Measurements from ENCODE around the gene GPR25. TPM values are rescaled to one million over a fixed set of nuclear protein-coding genes. Genes with fewer than 3 reads are reported as not detected.

The GPR25 gene
- total RNA-seq, 3 donors from 2014 or later, result 0.29 TPM; not detected in 2

DNA sequence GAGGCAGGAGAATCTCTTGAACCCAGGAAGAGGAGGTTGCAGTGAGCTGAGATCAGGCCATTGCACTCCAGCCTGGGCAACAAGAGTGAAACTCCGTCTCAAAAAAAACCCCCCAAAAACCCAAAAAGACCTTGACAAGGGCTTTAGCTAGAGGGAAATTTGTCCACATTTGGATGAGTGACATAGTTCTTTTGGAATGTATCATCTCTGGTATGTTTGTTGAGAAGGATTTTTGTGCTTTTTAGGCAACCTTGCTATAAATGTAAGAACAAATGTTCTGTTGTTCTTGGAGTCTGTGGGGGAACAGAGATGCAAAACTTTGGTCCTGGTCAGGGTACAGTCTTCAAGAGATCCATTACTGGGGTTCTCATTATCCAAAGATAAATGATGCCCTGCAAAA, 50.8 kb downstream of the GPR25 start:
- no peaks in the 10 kb centered on the region for H3K9me3 ChIP-seq
- no peaks in the 10 kb centered on the region for H3K4me1 ChIP-seq
- intact Hi-C loops (cut with DNase I; ENCODE audit: low total_unique reads), result loop anchor here (10.0 kb wide), 1 partner anchor 1261 kb away; no protein-coding TSS in a partner anchor
- no peak for TF ChIP-seq POLR2AphosphoS5 (IDR thresholded peaks at IDR 0.05)
- TF ChIP-seq, protein P1, sequence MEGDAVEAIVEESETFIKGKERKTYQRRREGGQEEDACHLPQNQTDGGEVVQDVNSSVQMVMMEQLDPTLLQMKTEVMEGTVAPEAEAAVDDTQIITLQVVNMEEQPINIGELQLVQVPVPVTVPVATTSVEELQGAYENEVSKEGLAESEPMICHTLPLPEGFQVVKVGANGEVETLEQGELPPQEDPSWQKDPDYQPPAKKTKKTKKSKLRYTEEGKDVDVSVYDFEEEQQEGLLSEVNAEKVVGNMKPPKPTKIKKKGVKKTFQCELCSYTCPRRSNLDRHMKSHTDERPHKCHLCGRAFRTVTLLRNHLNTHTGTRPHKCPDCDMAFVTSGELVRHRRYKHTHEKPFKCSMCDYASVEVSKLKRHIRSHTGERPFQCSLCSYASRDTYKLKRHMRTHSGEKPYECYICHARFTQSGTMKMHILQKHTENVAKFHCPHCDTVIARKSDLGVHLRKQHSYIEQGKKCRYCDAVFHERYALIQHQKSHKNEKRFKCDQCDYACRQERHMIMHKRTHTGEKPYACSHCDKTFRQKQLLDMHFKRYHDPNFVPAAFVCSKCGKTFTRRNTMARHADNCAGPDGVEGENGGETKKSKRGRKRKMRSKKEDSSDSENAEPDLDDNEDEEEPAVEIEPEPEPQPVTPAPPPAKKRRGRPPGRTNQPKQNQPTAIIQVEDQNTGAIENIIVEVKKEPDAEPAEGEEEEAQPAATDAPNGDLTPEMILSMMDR (IDR thresholded peaks at IDR 0.05), result no peak
- no peak for TF ChIP-seq POLR2A (IDR thresholded peaks at IDR 0.05)
- no peaks in the 10 kb centered on the region for H3K27me3 ChIP-seq
- DNase-seq (ENCODE audit: low spot score in 2 of 2), result no peak
- H3K36me3 ChIP-seq, result no peaks in the 10 kb centered on the region
- H3K27ac ChIP-seq, result no peak overlapping the region
- H3K4me3 ChIP-seq, result no peak overlapping the region

Other genes with a start within 250 kb of the GPR25 start
- 10 to 100 TPM; 23.6 to 30.1 (median 24.2) TPM for gene DDX59, start 203.1 kb upstream of the GPR25 start, total RNA-seq
- 10 to 100 TPM; 36.4 to 42.4 (median 38.6) TPM for gene CAMSAP2, start 134.1 kb upstream of the GPR25 start, total RNA-seq
- gene INAVA, start 21.9 kb downstream of the GPR25 start, total RNA-seq, result 1 to 10 TPM in 2 of 3 donors, not detected in 1; 1.0 to 7.5 TPM
- gene KIF21B, start 150.7 kb downstream of the GPR25 start, total RNA-seq, result 1 to 10 TPM in 2 of 3 donors, under 1 TPM in 1; 0.96 to 2.6 (median 1.3) TPM
- gene CACNA1S, start 239.4 kb downstream of the GPR25 start, total RNA-seq, result not detected

Data from breast epithelium (tissue), 4 donors.